Hepatocyte (in vitro differentiated cells): ENCODE measurements around the gene CDYL.

Experiments
- EZH2phosphoT487 ChIP-seq: fragments of 200-600 bp; sonication (generic); IDR thresholded peaks from one replicate; pipeline ENCODE4 v1.6.1; 2018; ENCODE audit warnings: antibody characterized with exemption, mild to moderate bottlenecking, low read depth, moderate library complexity; ENCODE audit not compliant: unreplicated experiment, severe bottlenecking
- TF ChIP-seq, protein P1 (sequence below): fragments of 200-600 bp; sonication (generic); IDR thresholded peaks from 2 replicates; pipeline ENCODE4 v1.5.1; 2016; ENCODE audit warnings: antibody characterized with exemption, mild to moderate bottlenecking; ENCODE audit not compliant: poor library complexity

DNA sequence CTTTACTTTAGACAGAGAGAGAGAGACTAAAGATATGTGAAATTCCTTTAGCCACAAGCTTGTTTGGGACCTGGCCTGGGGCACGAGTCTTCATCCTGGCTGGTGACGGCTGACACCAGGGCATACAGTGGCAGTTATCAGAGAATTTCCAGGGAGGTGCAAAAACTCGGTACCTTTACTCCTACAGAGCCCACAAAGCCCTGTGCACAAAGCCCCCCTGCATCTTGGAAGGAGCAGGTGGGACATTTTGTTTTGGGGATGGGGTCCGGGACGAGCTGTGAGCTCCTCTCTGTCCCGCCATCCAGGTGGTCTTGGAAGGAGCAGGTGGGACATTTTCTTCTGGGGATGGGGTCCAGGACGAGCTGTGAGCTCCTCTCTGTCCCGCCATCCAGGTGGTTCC is 198.8 kb downstream of the CDYL start:
- TF ChIP-seq EZH2phosphoT487: no peak
- TF ChIP-seq, protein P1, sequence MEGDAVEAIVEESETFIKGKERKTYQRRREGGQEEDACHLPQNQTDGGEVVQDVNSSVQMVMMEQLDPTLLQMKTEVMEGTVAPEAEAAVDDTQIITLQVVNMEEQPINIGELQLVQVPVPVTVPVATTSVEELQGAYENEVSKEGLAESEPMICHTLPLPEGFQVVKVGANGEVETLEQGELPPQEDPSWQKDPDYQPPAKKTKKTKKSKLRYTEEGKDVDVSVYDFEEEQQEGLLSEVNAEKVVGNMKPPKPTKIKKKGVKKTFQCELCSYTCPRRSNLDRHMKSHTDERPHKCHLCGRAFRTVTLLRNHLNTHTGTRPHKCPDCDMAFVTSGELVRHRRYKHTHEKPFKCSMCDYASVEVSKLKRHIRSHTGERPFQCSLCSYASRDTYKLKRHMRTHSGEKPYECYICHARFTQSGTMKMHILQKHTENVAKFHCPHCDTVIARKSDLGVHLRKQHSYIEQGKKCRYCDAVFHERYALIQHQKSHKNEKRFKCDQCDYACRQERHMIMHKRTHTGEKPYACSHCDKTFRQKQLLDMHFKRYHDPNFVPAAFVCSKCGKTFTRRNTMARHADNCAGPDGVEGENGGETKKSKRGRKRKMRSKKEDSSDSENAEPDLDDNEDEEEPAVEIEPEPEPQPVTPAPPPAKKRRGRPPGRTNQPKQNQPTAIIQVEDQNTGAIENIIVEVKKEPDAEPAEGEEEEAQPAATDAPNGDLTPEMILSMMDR: no peak
